Activated CD4-positive, alpha-beta T cell treated with anti-CD3 and anti-CD28 coated beads for 4 hours (primary cell): ENCODE measurements around the gene INPP5K.

Experiments used
- DNase-seq, 2 donors: peaks; one replicate each; pipeline ENCODE4 v3.0.0-alpha.2; 2020

INPP5K gene

DNA sequence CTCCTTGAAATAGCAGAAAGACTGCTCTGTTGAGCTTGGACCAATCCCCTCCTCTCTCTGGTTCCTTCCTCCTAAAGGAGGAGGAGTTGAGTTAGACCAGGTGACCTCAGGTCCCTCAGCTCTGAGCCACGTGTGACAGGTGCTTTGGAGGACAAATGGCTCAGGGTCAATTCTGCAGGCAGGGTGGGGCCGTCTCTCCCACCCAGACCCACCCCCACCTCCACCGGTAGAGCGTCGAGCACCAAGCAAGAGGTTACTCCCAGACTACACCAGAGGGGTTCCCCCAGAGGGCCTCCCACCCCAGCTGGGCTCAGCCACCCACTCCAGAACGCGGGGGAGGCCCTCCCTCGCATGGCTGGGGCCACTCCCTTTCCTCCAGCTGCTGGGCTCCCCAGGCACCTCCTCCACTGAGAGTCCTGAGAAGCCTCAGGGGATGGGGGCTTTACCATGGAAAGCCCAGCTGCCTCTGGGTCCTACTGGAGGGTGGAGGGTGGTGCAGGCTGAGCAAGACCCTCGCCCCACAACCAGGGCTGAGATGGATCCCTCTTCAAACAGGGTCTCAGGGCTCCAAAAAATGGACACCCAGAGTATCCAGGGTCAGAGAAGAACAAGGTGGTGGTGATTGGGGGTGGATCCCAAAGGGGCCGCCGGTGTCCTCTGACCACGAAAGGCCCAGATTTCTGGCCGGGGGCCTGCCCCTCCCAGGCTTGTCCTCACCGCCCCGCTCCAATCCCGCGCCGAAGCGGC is 31.6 kb downstream of the INPP5K start:
- DNase-seq: peak; percentile 53 to 69

DNA sequence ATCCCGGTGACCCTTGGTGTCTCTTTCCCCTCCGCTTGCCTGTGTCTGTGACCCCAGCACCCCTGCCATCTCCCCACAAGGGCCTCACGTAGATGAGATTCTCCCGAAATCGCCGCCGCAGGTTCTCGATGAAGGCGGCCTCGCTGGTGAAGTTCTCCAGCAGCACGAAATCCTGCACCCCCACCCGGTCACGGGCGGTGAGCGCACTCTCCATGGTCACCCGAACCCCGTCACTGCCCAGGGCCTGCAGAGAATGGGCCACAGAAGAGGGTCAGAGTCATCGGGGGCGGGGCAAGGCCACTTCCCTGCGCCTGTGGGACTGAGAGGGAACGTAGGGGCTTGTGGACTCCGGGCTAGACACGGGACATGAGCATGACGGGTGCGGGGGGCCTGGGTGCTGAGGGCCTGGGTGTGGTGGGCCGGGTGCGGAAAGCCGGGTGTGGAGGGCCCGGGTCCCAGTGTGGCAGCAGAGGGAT is 32.3 kb downstream of the INPP5K start:
- DNase-seq: no peak

DNA sequence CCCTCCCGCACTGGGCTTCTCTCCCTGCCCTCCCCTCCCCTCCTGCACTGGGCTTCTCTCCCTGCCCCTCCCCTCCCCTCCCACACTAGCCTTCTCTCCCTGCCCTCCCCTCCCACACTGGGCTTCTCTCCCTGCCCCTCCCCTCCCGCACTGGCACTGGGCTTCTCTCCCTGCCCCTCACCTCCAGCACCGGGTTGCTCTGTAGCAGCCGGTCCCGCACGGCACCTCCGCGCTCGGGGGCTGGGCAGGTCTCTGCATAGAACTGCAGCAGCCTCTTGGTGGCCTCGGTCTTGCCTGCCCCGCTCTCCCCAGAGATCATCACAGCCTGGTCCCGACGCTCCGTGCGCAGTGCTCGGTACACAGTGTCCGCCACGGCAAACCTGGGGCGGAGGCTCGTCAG is 33.7 kb downstream of the INPP5K start:
- DNase-seq: no peak

DNA sequence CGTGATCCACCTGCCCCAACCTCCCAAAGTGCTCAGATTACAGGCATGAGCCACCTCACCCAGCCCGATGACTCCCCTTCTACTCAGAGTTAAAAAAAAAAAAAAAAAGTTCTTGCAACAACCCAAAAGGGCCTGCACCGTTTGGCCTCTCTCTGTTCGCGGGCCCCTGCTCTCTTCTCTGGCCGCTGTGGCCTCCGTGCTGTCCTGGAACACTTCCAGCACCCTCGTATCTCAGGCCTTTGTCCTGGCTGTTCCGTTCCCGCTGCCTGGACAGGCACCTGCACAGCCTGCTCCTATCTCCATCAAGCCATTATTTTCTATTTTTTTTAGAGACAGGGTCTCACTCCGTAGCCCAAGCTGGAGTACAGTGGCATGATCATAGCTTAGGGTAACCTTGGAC is 34.7 kb downstream of the INPP5K start:
- DNase-seq: no peak

DNA sequence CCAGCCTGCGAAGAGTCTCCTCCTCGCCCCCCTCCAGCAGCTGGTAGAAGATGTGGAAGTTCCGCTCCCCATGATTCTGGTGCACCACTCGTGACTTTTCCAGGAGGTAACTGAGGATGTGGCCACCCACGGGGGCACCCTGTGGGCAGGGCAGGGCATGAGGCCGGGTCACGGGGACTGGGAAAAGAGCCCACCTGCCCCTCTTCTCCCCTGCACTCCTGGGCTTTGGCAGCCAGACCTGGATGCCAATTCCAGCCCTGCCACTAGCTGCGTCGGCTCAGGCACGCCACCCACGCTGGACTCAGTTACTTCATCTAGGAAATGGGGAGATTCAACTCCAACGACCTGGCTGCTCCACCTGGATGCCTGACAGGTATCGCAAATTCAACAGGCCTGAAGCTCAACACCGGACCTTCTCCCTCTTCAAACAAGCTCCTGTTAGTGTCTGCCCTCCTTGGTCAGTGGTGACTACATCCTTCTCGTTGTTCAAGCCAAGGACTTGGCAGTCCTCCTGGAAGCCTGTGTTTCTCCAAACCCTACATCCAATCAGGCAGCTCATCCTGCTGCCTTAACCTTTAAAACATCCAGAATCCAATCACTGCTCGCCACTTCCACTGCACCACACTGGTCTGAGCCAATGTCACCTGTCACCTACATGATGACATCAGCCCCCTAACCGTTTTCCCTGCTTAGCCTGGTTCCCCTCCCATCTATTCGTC is 35.5 kb downstream of the INPP5K start:
- no peak for DNase-seq

DNA sequence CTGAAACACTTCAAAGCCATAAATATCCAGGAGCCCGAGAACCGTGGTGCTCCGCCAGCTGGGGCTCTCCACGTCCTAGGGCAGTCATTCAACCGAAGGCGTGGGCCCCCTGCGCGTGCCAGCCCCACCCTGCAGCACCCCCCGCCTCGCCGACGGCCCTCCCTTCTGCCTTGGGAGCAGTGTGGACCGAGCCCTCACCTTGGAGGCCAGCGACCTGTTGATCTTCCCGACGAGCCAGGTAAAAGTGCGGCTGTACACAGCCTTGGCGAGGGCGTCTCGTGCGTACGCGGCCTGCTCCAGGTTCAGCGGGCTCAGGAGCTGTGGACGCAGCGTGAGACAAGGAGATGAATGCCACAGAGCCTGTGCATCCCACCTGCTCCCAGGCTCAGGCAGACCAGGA is 38.0 kb downstream of the INPP5K start:
- DNase-seq: no peak

DNA sequence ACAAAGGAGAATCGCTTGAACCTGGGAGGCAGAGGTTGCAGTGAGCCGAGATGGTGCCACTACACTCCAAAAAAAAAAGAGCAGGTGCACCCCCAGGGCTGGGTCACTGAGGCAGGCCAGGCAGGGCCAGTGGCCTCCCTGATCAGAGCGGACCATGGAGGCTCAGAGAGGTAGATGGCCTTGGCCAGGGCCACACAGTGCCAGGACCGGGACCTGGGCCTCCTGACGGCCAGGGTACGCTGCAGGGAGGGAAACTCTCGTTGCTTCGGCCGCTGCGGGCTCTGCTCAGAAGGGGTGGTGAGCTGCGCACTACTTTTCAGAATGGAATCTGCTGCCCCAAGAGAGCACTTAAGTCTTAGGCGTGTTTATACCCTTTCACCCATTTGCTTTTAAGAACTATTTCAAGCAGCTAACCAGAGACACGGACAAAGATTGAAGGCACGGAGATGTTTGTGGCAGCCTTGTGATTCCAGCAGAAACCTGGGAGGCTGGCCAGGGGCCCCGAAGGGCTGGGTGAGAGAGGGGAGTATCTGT is 41.0 kb downstream of the INPP5K start:
- DNase-seq: no peak

DNA sequence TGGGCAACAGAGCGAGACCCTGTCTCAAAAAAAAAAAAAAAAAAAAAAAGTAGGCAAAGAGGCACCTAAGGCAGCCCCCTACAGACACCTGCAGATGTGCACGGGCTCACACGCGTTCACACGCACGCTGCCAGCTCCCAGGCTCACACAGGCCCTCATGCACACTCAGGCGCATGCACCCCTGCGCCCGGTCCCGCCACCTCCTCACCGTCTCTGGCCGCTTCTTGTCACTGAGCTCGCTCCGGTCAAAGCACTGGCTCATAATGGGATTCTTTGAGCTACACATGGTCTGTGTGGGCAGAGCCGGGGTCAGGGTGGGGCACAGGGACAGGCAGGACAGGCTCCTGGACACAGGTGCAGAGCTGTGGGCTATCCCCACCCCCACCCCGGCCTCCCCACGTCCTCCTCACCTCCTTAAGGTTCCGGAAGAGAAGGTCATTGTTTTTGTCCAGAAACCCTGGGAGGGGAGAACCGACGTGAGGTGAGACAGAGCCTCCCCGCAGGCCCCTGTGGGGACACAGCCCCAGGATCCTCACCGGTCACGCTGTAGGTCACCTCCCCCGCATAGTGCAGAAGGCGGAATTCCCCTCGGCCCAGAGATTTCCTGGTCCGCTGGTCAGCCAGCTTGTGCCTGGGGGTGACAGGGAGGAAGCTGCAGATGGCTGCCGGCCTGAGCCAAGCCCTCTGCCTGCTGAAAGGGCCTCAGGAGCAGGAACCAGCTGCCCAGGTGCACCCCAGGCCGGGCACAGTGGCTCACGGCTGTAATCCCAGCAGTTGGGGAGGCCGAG is 41.8 kb downstream of the INPP5K start:
- no peak for DNase-seq

DNA sequence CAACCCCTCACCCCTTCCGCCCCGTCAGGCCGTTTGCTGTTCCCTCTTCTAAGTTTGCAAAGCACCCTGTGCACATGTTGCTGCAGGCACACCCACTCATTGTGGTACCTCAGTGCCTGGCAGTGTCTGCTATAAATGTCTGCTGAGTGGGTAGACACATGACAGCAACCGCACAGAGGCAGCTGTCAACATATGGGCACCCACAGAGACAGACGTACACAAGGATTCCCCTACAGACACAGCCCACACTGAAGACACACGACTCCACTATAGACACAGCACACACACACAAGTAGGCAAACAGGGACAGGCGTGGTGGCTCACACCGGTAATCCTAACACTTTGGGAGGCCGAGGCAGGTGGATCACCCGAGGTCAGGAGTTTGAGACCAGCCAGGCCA is 42.6 kb downstream of the INPP5K start:
- DNase-seq: peak; percentile 47 to 51

DNA sequence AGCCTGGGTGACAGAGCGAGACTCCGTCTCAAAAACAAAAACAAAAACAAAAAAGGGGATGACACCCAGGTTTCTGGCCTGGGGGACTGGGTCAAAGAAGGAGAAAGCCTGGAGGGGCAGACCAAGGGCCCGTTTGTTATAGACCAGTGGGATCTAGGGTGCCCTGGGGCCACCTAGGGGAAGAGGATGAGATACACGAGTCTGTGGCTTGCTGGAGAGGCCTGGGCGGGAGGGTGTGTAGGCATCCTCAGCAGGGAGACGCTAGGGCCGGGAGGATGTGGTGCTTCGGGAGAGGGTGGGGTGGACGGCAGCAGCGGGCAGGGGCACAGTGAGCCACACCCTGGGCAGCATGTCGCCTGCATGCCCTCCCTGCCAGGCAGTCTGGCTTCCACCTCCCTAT is 43.2 kb downstream of the INPP5K start:
- DNase-seq: peak in 1 of 2 donors; percentile 13

DNA sequence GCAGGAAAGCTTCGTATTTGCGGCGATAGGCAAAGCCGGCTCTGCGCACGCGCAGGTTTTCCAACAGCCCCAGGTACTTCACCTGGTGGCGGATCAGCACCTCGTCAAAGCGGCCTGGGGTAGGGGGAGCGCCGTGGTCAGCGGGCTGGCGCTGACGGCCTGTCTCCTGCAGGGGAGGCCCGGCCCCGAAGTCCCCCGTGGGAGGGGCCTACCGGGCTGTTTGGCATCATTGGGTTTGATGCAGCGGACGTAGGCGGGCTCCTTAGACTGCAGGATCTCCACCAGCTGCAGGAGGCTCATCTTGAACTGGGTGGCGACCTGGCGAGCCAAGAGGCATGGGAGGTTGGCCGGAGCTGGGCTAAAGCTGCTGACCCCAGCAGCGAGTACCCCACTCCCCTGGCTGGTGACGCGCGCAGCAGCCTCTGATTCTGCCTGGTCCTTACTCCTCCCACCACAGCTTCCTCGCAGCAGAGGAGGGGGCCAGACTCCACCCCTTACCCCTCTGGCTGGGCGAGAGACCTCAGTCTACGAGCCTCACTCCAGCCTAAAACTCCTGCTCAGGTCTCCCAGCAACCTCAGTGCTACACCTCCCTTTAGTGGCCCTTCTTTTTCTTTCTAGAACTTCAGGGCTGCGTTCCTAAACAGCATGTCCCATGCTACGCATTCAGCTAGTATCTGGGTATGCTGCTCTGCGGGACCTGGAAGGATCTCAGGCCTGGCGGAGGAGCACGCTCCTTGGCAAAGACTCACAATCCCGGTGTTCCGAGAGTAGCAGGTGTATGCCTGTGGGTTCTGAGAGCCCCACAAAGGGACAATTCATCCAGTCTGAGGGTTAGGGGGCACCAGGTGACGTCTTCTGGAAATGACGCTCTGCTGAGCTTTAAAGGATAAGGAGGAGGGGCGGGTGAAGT is 44.2 kb downstream of the INPP5K start:
- no peak for DNase-seq

DNA sequence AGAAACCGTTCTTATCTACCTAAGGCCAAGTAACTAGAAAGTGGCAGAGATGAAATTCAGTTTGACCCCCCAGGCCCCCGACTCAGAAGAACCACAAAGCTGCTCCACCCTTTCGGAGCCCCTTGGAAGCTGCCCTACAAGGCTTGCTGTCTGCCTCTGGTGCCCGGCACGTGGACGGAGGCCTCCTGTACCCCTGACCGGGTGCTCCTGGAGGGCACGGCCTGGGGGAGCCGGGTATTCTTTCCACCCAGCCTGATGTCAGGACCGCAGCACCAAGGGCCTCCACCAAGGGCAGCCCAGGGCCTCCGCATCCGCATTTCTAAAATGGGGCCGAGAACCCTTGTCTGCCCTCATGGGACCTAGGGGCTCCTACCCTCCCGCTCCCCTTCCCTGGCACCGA is 44.9 kb downstream of the INPP5K start:
- no peak for DNase-seq

DNA sequence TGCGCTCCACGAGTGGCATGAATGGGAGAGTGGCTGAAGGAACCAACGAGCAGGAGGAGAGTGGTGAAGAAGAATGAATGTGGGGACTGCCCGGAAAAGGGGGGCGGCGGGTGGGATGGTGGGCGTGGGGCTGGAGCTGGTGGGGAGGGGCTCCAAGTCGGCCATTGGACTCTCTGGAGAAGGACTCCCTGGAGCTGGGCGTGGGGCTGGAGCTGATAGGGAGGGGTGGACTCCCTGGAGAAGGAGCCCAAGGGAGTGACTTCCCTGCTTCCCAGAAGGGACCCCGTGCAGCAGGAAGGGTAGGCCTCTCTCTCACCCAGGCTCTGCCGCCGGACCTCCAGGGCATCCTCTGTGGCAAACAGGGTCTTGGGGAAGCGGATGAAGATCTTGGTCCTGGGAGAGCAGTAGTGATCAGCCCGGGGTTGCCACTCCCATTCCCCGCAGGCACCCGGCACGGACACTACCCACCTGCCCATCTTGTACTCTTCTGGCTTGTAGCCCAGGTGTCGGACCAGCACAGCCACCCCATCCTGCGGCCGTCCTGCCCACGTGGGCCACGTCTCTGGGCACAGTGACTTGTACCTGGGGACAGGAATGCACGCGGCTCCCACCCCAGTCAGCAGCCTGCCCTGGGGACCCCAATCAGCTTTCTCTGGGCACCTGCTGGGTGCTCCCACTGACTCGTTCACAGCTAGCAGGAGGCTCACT is 45.5 kb downstream of the INPP5K start:
- no peak for DNase-seq

DNA sequence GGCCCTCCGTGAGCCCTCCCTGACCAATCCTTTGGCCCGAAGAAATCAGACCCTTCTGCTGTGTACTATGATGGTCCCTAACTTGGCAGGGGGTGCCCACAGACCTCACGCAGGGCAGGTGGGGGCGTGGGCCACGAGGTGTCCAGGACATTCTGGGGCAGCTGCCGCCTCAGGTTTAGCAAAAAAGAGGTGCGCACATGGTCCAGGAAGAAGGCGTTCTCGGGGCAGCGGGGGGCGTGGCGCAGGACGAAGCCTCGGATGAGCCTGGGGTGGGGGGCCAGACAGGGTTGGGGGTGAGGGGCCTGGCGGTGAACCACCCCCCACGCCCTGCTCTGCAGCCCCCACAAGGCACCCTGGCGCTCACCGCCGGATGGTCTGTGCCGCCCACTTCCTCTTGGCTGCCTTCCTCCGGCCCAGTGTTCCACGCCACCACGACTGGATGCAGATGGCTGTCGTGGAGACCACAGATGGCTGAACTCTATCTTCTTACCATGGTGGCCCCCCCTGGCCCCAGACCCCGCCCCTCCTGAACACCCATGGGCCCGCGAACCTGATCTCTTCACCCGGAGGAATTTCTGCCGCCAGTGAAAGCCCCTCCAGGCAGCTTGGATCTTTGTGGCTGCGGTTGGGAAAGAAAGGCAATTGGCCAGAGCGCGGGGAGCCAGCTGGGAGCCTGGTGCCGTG is 46.2 kb downstream of the INPP5K start:
- no peak for DNase-seq

DNA sequence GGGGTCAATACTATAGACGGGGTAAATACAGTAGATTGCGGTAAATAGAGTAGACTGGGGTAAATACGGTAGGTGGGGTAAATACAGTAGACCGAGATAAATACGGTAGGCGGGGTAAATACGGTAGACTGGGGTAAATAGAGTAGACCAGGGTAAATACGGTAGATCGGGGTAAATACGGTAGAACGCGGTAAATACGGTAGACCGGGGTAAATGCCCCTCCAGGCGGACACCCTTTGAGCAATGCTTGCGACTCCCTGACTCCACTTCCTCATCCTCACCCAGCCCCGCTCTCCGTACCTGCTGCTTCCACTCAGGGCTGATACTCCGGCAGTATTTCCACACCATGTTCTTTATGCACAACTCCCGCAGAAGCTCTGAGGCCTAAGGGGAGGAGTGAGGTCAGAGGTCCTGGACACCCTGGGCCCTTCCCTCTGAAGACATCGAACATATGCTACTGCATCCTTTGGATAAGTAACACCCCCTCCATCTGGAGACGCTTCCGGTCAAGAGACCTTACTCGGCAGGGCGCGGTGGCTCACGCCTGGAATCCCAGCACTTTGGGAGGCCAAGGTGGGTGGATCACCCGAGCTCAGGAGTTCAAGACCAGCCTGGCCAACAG is 47.1 kb downstream of the INPP5K start:
- no peak for DNase-seq

DNA sequence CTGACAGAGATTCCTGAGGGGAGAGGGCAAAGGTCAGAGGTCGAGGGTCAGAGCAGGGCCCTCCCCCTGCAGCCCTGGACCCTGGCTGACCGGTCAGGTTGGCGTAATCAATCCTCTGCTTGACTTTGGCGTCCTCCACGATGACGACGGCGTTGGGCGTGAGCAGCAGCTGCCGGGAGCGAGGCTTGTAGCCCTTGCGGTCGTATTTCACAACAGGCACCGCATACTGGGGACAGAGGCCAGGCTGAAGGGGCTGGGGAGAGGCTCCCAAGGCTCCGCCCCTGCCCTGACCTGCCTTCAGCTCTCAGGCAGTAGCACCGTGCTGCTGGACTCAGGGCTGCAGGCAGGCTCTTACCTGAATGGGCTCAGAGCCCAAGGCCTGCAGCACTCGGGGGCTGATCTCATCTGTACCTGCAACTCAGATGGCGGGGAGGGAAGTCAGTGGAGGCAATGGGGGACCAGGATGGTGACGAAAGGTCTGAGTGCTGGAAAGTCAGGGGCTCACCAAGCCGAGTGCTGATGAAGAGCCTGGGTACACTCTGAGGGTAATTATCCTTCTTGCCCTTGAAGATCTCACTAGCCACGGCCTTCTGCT is 48.4 kb downstream of the INPP5K start:
- DNase-seq: no peak

DNA sequence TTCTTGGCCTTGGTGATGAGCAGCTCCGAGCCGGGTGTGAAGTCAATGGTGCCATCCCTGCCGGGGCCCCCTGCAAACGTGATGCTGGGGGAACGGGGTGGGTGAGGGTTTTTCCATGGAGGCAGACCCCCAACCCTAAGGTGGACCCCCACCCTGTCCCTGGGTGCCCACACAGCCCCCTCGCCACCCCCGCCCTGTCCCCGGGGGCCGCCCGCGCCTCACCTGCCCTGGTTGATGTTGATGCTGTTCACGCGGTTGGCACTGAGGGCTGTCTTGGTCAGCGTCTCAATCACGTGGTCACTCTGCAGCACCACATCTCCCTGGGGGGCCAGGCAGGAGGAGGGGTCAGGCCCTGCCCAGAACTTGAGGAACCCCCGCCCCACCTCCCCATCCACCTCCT is 49.2 kb downstream of the INPP5K start:
- no peak for DNase-seq

DNA sequence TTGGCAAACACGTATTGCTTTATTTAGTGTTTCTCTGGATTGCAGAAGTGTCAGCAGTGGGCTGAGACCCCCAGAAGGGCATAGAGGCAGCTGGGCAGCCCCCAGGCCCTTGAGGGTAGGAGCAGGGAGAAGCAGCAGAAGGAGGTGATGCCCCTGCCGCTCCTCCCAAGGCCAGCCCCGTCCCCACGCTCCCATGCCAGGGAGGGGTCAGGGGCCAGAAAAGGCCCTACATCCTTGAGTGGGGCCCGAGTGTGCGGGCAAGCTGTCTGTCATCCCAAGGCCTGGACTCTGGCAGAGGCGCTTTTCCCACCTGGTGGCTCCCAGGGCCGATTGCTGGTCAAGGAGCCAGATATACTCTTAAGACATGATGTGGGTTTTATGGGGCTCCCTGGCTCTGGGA is 52.2 kb downstream of the INPP5K start:
- no peak for DNase-seq

DNA sequence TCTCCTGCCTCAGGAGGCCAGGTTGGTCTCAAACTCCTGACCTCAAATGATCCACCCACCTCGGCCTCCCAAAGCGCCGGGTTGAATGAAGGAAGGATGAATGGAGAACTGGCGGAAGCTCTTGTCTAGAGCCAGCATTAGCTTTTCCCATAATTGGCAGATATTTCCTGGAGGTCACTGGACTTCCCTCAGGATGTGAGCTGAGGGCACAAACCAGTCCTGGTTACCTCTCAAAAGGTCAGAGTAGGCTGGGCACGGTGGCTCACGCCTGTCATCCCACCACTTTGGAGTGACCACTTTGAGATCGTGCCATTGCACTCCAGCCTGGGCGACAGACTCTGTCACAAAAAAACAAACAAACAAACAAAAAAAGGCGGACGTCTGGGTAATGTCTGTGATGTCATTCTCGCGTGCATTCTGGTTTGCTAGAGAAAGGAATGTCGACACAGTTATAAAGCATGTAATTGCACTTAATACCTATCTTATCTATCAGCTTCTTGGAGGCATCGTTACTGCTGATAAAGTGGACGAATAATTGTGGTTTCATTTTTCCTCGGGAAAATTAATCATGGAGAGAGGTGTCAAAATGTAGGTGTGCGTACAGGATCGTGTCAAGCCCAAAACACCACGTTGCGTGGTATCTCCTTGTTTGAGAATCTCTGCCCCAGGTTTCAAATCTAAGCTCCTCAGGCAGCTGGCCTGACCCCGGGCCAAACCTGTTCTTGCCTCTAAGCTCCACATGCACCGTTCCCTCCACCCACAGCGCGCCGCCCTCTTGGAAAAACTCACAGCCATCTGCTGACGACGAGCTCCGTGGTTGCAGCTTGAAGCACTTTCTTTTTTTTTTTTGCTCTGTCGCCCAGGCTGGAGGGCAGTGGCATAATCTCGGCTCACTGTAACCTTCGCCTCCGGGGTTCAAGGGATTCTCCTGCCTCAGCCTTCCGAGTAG is 54.0 kb downstream of the INPP5K start:
- DNase-seq: no peak
